ENCODE measurements around the gene CBX3.
"Not testable (repeated sequence)": the region's sequence is repeated elsewhere in the genome, so short reads cannot be mapped to it uniquely, and the experiment has no call there.

CBX3 gene

DNA sequence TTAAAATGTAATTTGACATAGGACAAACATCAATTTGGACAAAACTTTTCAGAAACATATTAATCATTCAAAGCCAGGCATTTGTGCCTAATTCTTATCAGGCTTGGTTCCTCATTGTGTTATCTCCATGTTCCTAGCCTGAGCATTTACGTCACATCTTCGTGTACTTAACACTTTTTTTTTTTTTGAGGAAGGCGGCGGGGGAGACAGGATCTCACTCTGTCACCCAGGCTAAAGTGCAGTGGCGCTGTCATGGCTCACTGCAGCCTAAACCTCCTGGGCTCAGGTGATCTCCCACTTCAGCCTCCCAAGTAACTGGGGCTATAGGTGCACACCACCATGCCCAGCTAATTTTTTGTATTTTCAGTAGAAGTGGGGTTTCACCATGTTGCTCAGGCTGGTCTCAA, 20.8 kb upstream of the CBX3 start:
- TF ChIP-seq, protein P1, sequence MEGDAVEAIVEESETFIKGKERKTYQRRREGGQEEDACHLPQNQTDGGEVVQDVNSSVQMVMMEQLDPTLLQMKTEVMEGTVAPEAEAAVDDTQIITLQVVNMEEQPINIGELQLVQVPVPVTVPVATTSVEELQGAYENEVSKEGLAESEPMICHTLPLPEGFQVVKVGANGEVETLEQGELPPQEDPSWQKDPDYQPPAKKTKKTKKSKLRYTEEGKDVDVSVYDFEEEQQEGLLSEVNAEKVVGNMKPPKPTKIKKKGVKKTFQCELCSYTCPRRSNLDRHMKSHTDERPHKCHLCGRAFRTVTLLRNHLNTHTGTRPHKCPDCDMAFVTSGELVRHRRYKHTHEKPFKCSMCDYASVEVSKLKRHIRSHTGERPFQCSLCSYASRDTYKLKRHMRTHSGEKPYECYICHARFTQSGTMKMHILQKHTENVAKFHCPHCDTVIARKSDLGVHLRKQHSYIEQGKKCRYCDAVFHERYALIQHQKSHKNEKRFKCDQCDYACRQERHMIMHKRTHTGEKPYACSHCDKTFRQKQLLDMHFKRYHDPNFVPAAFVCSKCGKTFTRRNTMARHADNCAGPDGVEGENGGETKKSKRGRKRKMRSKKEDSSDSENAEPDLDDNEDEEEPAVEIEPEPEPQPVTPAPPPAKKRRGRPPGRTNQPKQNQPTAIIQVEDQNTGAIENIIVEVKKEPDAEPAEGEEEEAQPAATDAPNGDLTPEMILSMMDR (IDR thresholded peaks at IDR 0.05; ENCODE audit: extremely low read depth, insufficient read depth, missing control alignments) = no peak
- in situ Hi-C loops (cut with MboI; ENCODE audit: low pct_unique_long_range_greater_than_20kb, low sequenced_read_pairs, unreplicated experiment) = loop anchor here (25.0 kb wide), 1 partner anchor 293 kb away; no protein-coding TSS in a partner anchor
- no peak for DNase-seq (ENCODE audit: low spot score)

DNA sequence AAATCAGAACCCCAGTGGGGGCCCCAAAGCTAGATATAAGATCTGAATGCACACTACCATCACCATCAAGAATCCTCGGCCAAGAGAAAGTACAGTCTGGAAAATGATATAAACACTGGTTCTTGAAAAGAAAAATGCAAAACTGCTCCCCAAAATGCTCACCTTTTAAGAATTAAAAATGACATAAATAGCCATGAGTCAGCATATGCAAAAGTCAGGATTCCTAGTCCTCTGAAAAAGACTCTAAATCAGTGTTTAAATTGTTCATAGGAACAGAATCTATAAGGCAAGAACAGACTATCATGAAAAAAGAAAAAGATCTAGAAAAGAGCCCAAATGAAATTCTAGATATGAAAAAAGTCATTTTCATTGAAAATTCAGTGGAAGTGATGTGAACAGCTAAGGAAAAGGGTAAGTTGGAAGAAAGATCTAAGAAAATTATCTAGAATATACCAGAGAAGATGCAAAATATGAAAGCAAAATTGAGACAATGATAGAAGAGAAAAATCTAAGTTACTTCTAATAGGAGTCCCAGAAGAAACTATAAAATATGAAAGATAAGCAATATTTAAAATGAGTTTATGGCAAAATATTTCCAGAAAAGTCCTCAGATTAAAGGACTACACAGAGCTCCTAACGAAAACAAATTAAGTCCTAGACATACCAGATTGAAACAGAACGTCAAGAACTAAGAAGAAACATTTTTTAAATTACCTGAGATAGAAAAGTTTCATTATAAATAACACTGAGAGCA, 19.9 kb upstream of the CBX3 start:
- TF ChIP-seq, protein P1 (IDR thresholded peaks at IDR 0.05; ENCODE audit: extremely low read depth, insufficient read depth, missing control alignments) = no peak
- DNase-seq (ENCODE audit: low spot score) = no peak
- in situ Hi-C loops (cut with MboI; ENCODE audit: low pct_unique_long_range_greater_than_20kb, low sequenced_read_pairs, unreplicated experiment) = loop anchor here (25.0 kb wide), 1 partner anchor 294 kb away; no protein-coding TSS in a partner anchor

DNA sequence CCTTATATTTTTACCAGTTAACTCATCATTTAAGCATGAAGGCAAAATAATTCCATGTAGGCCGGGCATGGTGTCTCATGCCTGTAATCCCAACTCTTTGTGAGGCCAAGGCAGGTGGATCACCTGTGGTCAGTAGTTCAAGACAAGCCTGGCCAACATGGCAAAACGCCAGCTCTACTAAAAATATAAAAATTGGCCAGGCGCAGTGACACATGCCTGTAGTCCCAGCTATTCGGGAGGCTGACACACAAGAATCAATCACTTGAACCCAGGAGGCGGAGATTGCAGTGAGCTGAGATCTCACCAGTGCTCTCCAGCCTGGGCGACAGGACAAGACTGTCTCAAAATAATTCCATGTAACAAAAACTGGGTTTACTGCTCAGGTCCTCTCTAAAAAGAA, 19.3 kb upstream of the CBX3 start:
- TF ChIP-seq, protein P1 (IDR thresholded peaks at IDR 0.05; ENCODE audit: extremely low read depth, insufficient read depth, missing control alignments) = no peak
- DNase-seq (ENCODE audit: low spot score) = no peak
- in situ Hi-C loops (cut with MboI; ENCODE audit: low pct_unique_long_range_greater_than_20kb, low sequenced_read_pairs, unreplicated experiment) = loop anchor here (25.0 kb wide), 1 partner anchor 295 kb away; no protein-coding TSS in a partner anchor

- in situ Hi-C loops (cut with MboI; ENCODE audit: low pct_unique_long_range_greater_than_20kb, low sequenced_read_pairs, unreplicated experiment) = loop anchor here (25.0 kb wide), 1 partner anchor 295 kb away; no protein-coding TSS in a partner anchor
- TF ChIP-seq, protein P1 (IDR thresholded peaks at IDR 0.05; ENCODE audit: extremely low read depth, insufficient read depth, missing control alignments) = no peak
- no peak for DNase-seq (ENCODE audit: low spot score)
These were observed 18.8 kb upstream of the CBX3 start for GRCh38 chr7:26182706-26183105.

- in situ Hi-C loops (cut with MboI; ENCODE audit: low pct_unique_long_range_greater_than_20kb, low sequenced_read_pairs, unreplicated experiment) = loop anchor here (25.0 kb wide), 1 partner anchor 296 kb away; no protein-coding TSS in a partner anchor
- TF ChIP-seq, protein P1 (IDR thresholded peaks at IDR 0.05; ENCODE audit: extremely low read depth, insufficient read depth, missing control alignments) = no peak
These were observed 17.8 kb upstream of the CBX3 start for GRCh38 chr7:26183545-26184280.

DNA sequence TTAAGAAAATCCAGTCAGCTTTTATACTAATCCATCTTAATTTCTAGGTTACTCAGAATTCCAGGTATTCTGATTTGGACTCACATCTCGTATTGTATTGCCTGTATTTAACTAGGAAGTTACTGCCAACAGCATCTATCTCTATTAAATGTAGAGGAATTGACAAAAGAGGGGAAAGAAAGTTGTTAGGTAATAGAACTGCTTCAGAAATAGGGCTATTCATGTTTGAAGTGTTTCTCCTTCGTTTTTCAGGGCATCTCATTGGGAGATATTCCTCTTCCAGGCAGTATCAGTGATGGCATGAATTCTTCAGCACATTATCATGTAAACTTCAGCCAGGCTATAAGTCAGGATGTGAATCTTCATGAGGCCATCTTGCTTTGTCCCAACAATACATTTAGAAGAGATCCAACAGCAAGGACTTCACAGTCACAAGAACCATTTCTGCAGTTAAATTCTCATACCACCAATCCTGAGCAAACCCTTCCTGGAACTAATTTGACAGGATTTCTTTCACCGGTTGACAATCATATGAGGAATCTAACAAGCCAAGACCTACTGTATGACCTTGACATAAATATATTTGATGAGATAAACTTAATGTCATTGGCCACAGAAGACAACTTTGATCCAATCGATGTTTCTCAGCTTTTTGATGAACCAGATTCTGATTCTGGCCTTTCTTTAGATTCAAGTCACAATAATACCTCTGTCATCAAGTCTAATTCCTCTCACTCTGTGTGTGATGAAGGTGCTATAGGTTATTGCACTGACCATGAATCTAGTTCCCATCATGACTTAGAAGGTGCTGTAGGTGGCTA, 17.1 kb upstream of the CBX3 start:
- in situ Hi-C loops (cut with MboI; ENCODE audit: low pct_unique_long_range_greater_than_20kb, low sequenced_read_pairs, unreplicated experiment) = loop anchor here (25.0 kb wide), 1 partner anchor 297 kb away; no protein-coding TSS in a partner anchor
- DNase-seq (ENCODE audit: low spot score) = not testable (repeated sequence)

More at GRCh38 chr7:26183545-26184280, 17.8 kb upstream of the CBX3 start:
- DNase-seq (ENCODE audit: low spot score) = no peak
